GM06990 (cell line): ENCODE results near the gene CACNG3.

Experiments
- DNase-seq: peaks from one replicate; pipeline ENCODE4 v3.0.0-alpha.2; 2011; ENCODE audit not compliant: insufficient read length; ENCODE audit errors: extremely low read depth
- H3K27me3 ChIP-seq: replicated peaks from 2 replicates; pipeline ENCODE4 v1.6.0; 2011; ENCODE audit warnings: low read length; ENCODE audit not compliant: control insufficient read depth, insufficient read depth
- H3K36me3 ChIP-seq: 2 replicates; pipeline ENCODE4 v1.5.1; 2011; ENCODE audit warnings: low read length; ENCODE audit not compliant: control insufficient read depth, insufficient read depth
- H3K4me3 ChIP-seq: replicated peaks from 2 replicates; pipeline ENCODE4 v1.5.1; 2011; ENCODE audit warnings: low read depth, mild to moderate bottlenecking, control low read depth, low read length
- TF ChIP-seq, protein P1 (sequence below): IDR thresholded peaks from 2 replicates; pipeline ENCODE4 v1.5.1; 2011; ENCODE audit warnings: low read length, control low read depth, mild to moderate bottlenecking, inconsistent platforms; ENCODE audit not compliant: insufficient read depth, poor library complexity, severe bottlenecking

The CACNG3 gene

GRCh38 chr16:24346734-24347133 is 90.6 kb downstream of the CACNG3 start:
- TF ChIP-seq, protein P1, sequence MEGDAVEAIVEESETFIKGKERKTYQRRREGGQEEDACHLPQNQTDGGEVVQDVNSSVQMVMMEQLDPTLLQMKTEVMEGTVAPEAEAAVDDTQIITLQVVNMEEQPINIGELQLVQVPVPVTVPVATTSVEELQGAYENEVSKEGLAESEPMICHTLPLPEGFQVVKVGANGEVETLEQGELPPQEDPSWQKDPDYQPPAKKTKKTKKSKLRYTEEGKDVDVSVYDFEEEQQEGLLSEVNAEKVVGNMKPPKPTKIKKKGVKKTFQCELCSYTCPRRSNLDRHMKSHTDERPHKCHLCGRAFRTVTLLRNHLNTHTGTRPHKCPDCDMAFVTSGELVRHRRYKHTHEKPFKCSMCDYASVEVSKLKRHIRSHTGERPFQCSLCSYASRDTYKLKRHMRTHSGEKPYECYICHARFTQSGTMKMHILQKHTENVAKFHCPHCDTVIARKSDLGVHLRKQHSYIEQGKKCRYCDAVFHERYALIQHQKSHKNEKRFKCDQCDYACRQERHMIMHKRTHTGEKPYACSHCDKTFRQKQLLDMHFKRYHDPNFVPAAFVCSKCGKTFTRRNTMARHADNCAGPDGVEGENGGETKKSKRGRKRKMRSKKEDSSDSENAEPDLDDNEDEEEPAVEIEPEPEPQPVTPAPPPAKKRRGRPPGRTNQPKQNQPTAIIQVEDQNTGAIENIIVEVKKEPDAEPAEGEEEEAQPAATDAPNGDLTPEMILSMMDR, result no peak
- Histone ChIP-seq H3K36me3 (no peaks in the 10 kb centered on the region), H3K27me3 (no peaks in the 10 kb centered on the region; the same call in 1 of the 2 replicates), H3K4me3 (no peak overlapping the region)
- no peak for DNase-seq

DNA sequence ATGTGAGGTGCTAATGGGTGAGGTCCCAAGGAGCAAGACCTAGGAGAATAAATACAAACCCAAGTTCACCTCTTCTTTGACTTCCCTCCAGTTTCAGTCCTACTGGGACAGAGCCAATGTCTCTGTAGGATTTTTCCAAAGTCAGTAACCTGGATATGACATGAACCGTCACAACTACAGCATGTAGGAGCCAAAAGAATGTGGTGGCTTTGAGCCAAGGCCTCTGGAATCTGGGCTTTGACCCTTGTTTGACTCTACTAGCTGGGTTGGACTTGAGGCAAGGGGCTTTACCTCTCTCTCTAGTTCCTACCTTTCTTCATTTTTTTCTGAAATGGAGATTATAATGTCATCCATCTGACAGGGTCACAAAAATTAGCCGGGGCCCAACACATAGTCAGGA is 91.4 kb downstream of the CACNG3 start:
- no peak overlapping the region for H3K4me3 ChIP-seq
- TF ChIP-seq, protein P1, result no peak
- DNase-seq, result no peak
- H3K36me3 ChIP-seq, result no peaks in the 10 kb centered on the region
- no peaks in the 10 kb centered on the region; the same call in 1 of the 2 replicates for H3K27me3 ChIP-seq

- Histone ChIP-seq H3K4me3 (no peak overlapping the region), H3K27me3 (no peaks in the 10 kb centered on the region), H3K36me3 (no peaks in the 10 kb centered on the region)
- DNase-seq, result no peak
- TF ChIP-seq, protein P1, result no peak
Observed at GRCh38 chr16:24348545-24349290, 92.6 kb downstream of the CACNG3 start.

- TF ChIP-seq, protein P1, result no peak
- Histone ChIP-seq H3K27me3 (no peaks in the 10 kb centered on the region), H3K36me3 (no peaks in the 10 kb centered on the region), H3K4me3 (no peak overlapping the region)
- no peak for DNase-seq
Observed at GRCh38 chr16:24349320-24349719, 93.2 kb downstream of the CACNG3 start.

GRCh38 chr16:24352746-24353145 is 96.6 kb downstream of the CACNG3 start:
- H3K27me3 ChIP-seq, result no peaks in the 10 kb centered on the region
- H3K36me3 ChIP-seq, result no peaks in the 10 kb centered on the region
- no peak for DNase-seq
- TF ChIP-seq, protein P1, result no peak
- H3K4me3 ChIP-seq, result no peak overlapping the region
